T-helper 1 cell (primary cell): ENCODE data around the gene DOP1A.

Experiments used
- DNase-seq, 5 donors: peaks; one replicate each; pipeline ENCODE4 v3.0.0-alpha.2; 2012 to 2020

Gene DOP1A

GRCh38 chr6:83215131-83216047 is 147.9 kb downstream of the DOP1A start:
- peak in 4 of 5 donors; percentile 18 to 57 (median 27) for DNase-seq

- no peak for DNase-seq
Observed at GRCh38 chr6:83216806-83217205, 149.3 kb downstream of the DOP1A start.
